HEK293 (cell line): ENCODE data around the gene BAK1.
A peak's percentile ranks its signal among the peaks of the same experiment; 100 is the strongest.

Source experiments
- CTCF ChIA-PET: fragments of 350-600 bp; formaldehyde crosslinking; extraction: SDS; loops from one replicate; lab custom pipeline; 2021; ENCODE audit warnings: antibody characterized with exemption; lab: Yijun Ruan, JAX
- POLR2A ChIA-PET: fragments of 300-600 bp; formaldehyde crosslinking; extraction: SDS; loops from one replicate; lab custom pipeline; 2020; ENCODE audit warnings: antibody characterized with exemption, inconsistent platforms; lab: Yijun Ruan, JAX
- H3K27ac ChIP-seq: fragments of 200-500 bp; sonication (Bioruptor generic); 2 replicates; pipeline ENCODE4 v1.5.1; 2014; ENCODE audit warnings: low read depth, low read length, control low read depth, inconsistent platforms; ENCODE audit errors: extremely low read depth
- H3K36me3 ChIP-seq, 2 experiments: fragments of 200-500 bp in 1 of 2; sonication (Bioruptor generic) in 1 of 2; 1 replicate in 1 of 2; 2 replicates in 1 of 2; pipeline ENCODE4 v1.5.1; 2014 to 2017; ENCODE audit warnings: inconsistent platforms in 2 of 2, low read length in 2 of 2; ENCODE audit not compliant: control insufficient read depth in 2 of 2, insufficient read depth in 1 of 2
- H3K4me1 ChIP-seq: fragments of 200-500 bp; sonication (Bioruptor generic); 2 replicates; pipeline ENCODE4 v1.5.1; 2014; ENCODE audit warnings: mild to moderate bottlenecking, low read length, inconsistent platforms; ENCODE audit not compliant: control insufficient read depth, insufficient read depth
- H3K4me3 ChIP-seq: 2 replicates; pipeline ENCODE4 v1.5.1; 2011; ENCODE audit warnings: low read depth, mild to moderate bottlenecking, control low read depth, low read length, moderate library complexity
- H3K9me3 ChIP-seq: fragments of 200-500 bp; sonication (Bioruptor generic); 2 replicates; pipeline ENCODE4 v1.5.1; 2014; ENCODE audit warnings: low read depth, low read length, inconsistent platforms; ENCODE audit not compliant: control insufficient read depth, insufficient read depth
- BCL6B ChIP-seq: fragments of 450-650 bp; formaldehyde crosslinking; IDR thresholded peaks from 2 replicates; pipeline ENCODE4 v1.5.1; 2017; ENCODE audit warnings: missing biosample characterization, missing genetic modification characterization
- GLI2 ChIP-seq: fragments of 450-650 bp; formaldehyde crosslinking; IDR thresholded peaks from 2 replicates; pipeline ENCODE4; 2017; ENCODE audit warnings: missing biosample characterization, missing genetic modification characterization, low read depth, borderline replicate concordance
- KLF16 ChIP-seq: fragments of 450-650 bp; formaldehyde crosslinking; IDR thresholded peaks from 2 replicates; pipeline ENCODE4 v1.5.1; 2017; ENCODE audit warnings: missing biosample characterization, missing genetic modification characterization
- SCRT1 ChIP-seq: fragments of 450-650 bp; formaldehyde crosslinking; IDR thresholded peaks from 2 replicates; pipeline ENCODE4 v1.5.1; 2016; ENCODE audit warnings: missing biosample characterization, missing genetic modification characterization, borderline replicate concordance
- SP3 ChIP-seq: fragments of 450-650 bp; formaldehyde crosslinking; IDR thresholded peaks from 2 replicates; pipeline ENCODE4 v1.5.1; 2016; ENCODE audit warnings: missing biosample characterization, missing genetic modification characterization
- TCF7L2 ChIP-seq: IDR thresholded peaks from 2 replicates; pipeline ENCODE4 v1.6.1; 2011; ENCODE audit warnings: low read depth, mild to moderate bottlenecking, inconsistent platforms, low read length, moderate library complexity, borderline replicate concordance
- ZFP41 ChIP-seq: fragments of 450-650 bp; formaldehyde crosslinking; IDR thresholded peaks from 2 replicates; pipeline ENCODE4 v1.5.1; 2016; ENCODE audit warnings: missing biosample characterization, missing genetic modification characterization, borderline replicate concordance
- ZNF10 ChIP-seq: fragments of 450-650 bp; formaldehyde crosslinking; IDR thresholded peaks from 2 replicates; pipeline ENCODE4 v1.5.1; 2017; ENCODE audit warnings: missing biosample characterization, missing genetic modification characterization
- ZNF114 ChIP-seq: fragments of 450-650 bp; formaldehyde crosslinking; IDR thresholded peaks from 2 replicates; pipeline ENCODE4 v1.5.0; 2017; ENCODE audit warnings: missing biosample characterization, missing genetic modification characterization
- ZNF19 ChIP-seq: fragments of 450-650 bp; formaldehyde crosslinking; IDR thresholded peaks from 2 replicates; pipeline ENCODE4; 2016; ENCODE audit warnings: missing biosample characterization, missing genetic modification characterization, low read depth
- ZNF280C ChIP-seq: fragments of 450-650 bp; formaldehyde crosslinking; IDR thresholded peaks from 2 replicates; pipeline ENCODE4 v1.5.1; 2016; ENCODE audit warnings: missing biosample characterization, missing genetic modification characterization
- ZNF341 ChIP-seq: fragments of 450-650 bp; formaldehyde crosslinking; IDR thresholded peaks from 2 replicates; pipeline ENCODE4; 2016; ENCODE audit warnings: low read depth, missing biosample characterization, missing genetic modification characterization
- ZNF362 ChIP-seq: fragments of 450-650 bp; formaldehyde crosslinking; IDR thresholded peaks from 2 replicates; pipeline ENCODE4 v1.5.1; 2016; ENCODE audit warnings: missing biosample characterization, missing genetic modification characterization
- ZNF423 ChIP-seq: fragments of 450-650 bp; formaldehyde crosslinking; IDR thresholded peaks from 2 replicates; pipeline ENCODE4 v1.5.1; 2016; ENCODE audit warnings: missing biosample characterization, missing genetic modification characterization
- ZNF513 ChIP-seq: fragments of 450-650 bp; IDR thresholded peaks from 2 replicates; pipeline ENCODE4 v1.5.1; 2018; ENCODE audit warnings: missing biosample characterization, missing genetic modification characterization
- ZNF530 ChIP-seq: fragments of 450-650 bp; formaldehyde crosslinking; IDR thresholded peaks from 2 replicates; pipeline ENCODE4 v1.5.1; 2016; ENCODE audit warnings: low read depth, missing biosample characterization, missing genetic modification characterization
- ZNF558 ChIP-seq: fragments of 450-650 bp; formaldehyde crosslinking; IDR thresholded peaks from 2 replicates; pipeline ENCODE4 v1.5.1; 2016; ENCODE audit warnings: missing biosample characterization, missing genetic modification characterization
- ZNF639 ChIP-seq: fragments of 450-650 bp; formaldehyde crosslinking; IDR thresholded peaks from 2 replicates; pipeline ENCODE4 v1.5.1; 2016; ENCODE audit warnings: missing biosample characterization, missing genetic modification characterization
- ZNF76 ChIP-seq: fragments of 450-650 bp; formaldehyde crosslinking; IDR thresholded peaks from 2 replicates; pipeline ENCODE4; 2016; ENCODE audit warnings: low read depth, missing biosample characterization, missing genetic modification characterization, borderline replicate concordance
- ZSCAN16 ChIP-seq: fragments of 450-650 bp; formaldehyde crosslinking; IDR thresholded peaks from 2 replicates; pipeline ENCODE4 v1.5.1; 2016; ENCODE audit warnings: missing biosample characterization, missing genetic modification characterization

BAK1 gene

GRCh38 chr6:33570806-33571636 is 9.1 kb downstream of the BAK1 start (continued):
- no peak for TF ChIP-seq ZNF280C
- TF ChIP-seq ZNF341 (tag by site-specific recombination) = peak; percentile 62

GRCh38 chr6:33568826-33569570 is 11.1 kb downstream of the BAK1 start:
- no peak overlapping the region for H3K27ac ChIP-seq
- H3K36me3 ChIP-seq = peaks cover 0 to 20% of the 10 kb centered on the region in 2 experiments; a peak in 1 of 3 replicates
- CTCF ChIA-PET = interaction anchor here (0.5 to 1.4 kb wide), 9 partner anchors 16 to 486 kb away, joined by 3 to 8 read pairs (median 3); no protein-coding TSS in a partner anchor
- TF ChIP-seq KLF16 (tag by site-specific recombination) (no peak), ZNF76 (tag by site-specific recombination) (no peak), GLI2 (tag by site-specific recombination) (no peak), ZNF114 (tag by site-specific recombination) (no peak), ZFP41 (tag by site-specific recombination) (no peak), SCRT1 (tag by site-specific recombination) (no peak), ZNF362 (tag by site-specific recombination) (no peak), ZNF19 (tag by site-specific recombination) (no peak), BCL6B (tag by site-specific recombination) (no peak), ZNF639 (tag by site-specific recombination) (no peak)
- POLR2A ChIA-PET = interaction anchor here (0.7 to 3.1 kb wide), 2 partner anchors 115 to 204 kb away, joined by 6 to 18 read pairs; partner anchors contain the start of gene ZBTB9
- H3K9me3 ChIP-seq = no peaks in the 10 kb centered on the region
- H3K4me3 ChIP-seq = no peak overlapping the region
- H3K4me1 ChIP-seq = peaks cover 3% of the 10 kb centered on the region; the same call in 1 of the 2 replicates

GRCh38 chr6:33567836-33568235 is 12.2 kb downstream of the BAK1 start:
- no peak overlapping the region for H3K4me3 ChIP-seq

More at GRCh38 chr6:33567836-33568235, 12.2 kb downstream of the BAK1 start:
- Histone ChIP-seq H3K36me3 (peaks cover 0 to 16% of the 10 kb centered on the region in 2 experiments; a peak in 1 of 3 replicates), H3K27ac (no peak overlapping the region), H3K9me3 (no peaks in the 10 kb centered on the region), H3K4me1 (peaks cover 3% of the 10 kb centered on the region; the same call in 1 of the 2 replicates)
- CTCF ChIA-PET = interaction anchor here (0.5 to 1.4 kb wide), 4 partner anchors 18 to 268 kb away, joined by 3 to 8 read pairs (median 4); no protein-coding TSS in a partner anchor
- POLR2A ChIA-PET = no interaction called here
- TF ChIP-seq ZSCAN16 (tag by site-specific recombination) = no peak
- no peak for TF ChIP-seq ZNF558 (tag by site-specific recombination)
- TF ChIP-seq ZNF423 (tag by site-specific recombination) = no peak
- TF ChIP-seq TCF7L2 = no peak
- TF ChIP-seq ZNF530 = no peak
- TF ChIP-seq SP3 (tag by site-specific recombination) = no peak
- no peak for TF ChIP-seq ZNF10 (tag by site-specific recombination)
- no peak for TF ChIP-seq ZNF513 (tag by site-specific recombination)
